ENCODE measurements around the gene WEE1. TPM values are rescaled to one million over a fixed set of nuclear protein-coding genes. Genes with fewer than 3 reads are reported as not detected.
"Not testable (repeated sequence)": the region's sequence is repeated elsewhere in the genome, so short reads cannot be mapped to it uniquely, and the experiment has no call there.

Gene WEE1
- total RNA-seq, 1 experiment from 2014 or later = 74.8 TPM

DNA sequence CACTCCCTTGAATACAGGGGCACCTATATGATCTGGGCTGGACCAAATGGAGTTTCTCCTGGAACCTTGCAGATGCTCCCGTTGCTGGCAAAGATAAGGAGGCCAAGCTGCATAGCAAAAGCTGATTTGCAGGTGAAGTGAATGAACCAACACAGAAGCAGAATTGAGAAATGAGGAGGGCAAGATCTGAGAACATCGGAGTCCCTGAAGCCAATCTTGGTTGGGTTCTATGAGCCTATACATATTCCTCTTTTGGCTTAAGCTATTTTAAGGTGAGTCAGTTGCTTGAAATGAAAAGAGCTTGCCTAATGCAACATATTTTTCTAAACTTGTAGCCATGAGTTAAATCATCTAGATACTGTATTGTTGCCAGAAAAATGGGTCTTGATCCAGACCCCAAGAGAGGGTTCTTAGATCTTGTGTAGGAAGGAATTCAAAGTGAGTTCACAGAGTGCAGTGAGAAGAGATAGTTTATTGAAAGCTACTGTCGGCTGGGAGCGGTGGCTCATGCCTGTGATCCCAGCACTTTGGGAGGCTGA lies 23.5 kb downstream of the WEE1 start:
- no peak for DNase-seq (ENCODE audit: low read depth)

DNA sequence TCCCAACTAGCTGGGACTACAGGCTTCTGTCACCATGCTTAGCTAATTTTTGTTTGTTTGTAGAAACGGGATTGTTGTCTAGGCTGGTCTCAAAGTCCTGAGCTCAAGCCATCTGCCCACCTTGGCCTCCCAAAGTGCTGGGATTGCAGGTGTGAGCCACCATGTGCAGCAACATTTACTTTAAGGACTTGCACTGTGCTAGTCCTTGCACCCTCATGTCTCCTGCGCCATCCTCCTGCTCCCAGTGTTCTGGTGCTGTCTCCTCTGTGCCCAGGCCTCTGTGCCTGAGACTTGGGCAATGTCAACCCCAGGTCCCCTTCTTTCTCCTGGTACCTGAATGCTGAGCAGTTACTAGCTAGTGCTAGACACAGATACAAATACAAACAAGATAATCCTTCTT lies 26.7 kb downstream of the WEE1 start:
- DNase-seq (ENCODE audit: low read depth) = no peak

DNA sequence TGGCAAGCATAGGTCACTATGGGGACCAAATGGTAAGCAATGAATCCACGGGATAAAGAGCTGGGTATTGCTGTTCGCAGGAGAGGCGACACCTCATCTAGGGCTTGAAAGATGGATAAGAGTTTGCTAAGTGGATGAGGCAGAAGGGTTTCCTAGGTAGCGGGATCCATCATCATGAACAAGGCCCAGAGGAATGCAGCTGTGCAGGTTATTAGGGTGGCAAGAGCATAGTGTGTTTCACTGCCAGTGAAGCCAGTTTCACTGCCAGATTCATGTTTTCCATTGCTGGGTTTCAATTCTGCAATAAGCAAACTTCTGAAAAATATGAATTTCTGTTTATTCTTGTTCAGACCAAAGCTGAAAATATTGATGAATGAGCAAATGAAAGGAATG lies 27.2 kb downstream of the WEE1 start:
- peak; percentile 39 for DNase-seq (ENCODE audit: low read depth)

DNA sequence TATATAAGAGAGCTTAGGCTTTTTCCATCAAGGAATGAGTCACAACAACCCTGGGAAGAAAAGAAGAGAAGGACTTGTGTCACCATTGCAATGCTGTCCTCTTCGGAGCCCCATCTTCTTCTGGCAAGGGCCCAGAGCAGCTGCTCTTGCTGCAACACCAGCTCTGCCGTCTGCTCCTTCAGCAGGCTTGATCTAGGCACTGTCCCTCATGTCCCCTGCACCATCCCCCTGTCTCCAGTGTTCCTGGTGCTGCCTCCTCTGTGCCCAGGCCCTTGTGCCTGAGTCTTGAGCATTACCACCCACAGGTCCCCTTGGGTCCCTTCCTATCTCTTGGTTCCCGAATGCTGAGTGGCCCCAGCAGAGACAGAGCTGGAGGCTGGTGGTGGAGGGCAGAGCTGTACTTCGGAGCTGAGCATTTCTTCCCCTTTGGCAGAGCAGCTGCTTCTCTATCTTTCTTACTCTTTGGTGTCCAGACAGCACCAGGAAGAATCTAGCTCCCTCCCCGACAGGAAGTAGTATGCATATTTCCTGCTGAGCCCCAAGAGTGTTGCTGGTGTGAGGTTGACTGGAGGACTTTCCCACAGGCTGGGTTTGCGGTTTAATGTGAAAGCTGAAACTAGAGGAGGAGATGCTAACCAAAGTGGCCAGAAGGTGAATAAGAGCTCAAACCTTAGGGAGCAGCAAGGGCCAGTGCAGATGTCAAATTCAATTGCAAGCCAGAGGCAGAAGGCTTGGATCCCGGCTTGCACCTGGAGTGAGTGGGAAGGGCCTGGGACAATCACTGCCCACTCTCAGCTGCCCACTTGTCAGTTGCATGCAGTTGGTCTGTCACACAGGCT lies 27.8 kb downstream of the WEE1 start:
- DNase-seq (ENCODE audit: low read depth) = peak; percentile 86

DNA sequence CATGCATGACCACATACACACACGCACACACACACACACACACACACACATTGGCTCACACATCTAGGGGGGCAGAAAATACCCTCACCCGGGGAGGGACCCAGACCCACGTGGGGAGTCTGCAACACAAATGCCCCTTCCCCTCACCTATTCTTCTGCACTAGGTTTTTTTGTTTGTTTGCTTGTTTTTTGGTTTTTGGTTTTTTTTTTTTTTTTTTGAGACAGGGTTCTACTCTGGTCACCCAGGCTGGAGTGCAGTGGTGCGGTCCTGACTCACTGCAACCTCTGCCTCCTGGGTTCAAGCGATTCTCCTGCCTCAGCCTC lies 28.4 kb downstream of the WEE1 start:
- DNase-seq (ENCODE audit: low read depth) = no peak

DNA sequence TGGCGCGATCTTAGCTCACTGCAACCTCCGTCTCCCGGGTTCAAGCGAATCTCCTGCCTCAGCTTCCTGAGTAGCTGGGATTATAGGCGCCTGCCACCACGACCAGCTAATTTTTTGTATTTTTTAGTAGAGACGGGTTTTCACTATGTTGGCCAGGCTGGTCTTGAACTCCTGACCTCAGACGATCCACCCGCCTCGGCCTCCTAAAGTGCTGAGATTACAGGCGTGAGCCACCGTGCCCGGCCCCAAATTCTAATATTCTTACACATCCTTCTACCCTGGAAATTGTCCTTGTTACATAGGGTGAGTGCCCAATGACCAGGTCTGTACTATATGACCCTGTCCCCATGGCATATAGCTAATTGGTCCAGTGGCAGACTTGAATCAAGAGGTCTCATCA lies 29.7 kb downstream of the WEE1 start:
- not testable (repeated sequence) for DNase-seq (ENCODE audit: low read depth)

DNA sequence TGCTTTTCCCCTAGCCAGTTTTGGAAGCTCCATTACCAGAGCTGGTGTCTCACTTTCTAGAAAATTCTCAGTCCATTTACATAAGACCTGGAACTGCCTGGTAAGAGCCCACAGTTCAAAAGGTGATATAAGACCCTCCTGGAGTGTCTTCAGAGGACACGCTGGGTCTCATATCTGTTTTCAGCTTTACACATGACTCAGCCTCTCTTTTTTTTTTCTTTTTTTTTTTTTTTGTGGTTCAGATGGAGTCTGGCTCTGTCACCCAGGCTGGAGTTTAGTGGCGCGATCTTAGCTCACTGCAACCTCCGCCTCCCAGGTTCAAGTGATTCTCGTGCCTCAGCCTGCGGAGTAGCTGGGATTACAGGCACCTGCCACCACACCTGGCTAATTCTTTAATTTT lies 30.7 kb downstream of the WEE1 start:
- no peak for DNase-seq (ENCODE audit: low read depth)

DNA sequence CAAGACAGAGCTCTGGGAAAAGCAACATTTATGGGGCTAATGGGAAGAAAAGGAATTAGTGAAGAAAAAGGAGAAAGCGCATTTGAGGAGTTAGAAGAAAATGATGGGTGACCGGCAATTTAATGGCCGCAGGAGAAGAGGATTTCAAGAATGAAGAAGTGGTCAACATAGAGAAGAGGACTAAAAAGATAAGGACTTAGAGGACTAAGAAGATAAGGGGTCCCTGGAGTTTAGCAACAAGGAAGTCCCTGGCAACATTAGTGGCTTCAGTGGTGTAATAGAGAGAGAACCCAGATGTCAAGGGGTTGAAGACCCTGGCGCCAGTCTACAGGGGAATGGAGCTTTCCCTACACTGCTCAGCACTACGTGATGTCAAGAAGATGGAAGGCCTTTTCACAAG lies 32.3 kb downstream of the WEE1 start:
- no peak for DNase-seq (ENCODE audit: low read depth)

DNA sequence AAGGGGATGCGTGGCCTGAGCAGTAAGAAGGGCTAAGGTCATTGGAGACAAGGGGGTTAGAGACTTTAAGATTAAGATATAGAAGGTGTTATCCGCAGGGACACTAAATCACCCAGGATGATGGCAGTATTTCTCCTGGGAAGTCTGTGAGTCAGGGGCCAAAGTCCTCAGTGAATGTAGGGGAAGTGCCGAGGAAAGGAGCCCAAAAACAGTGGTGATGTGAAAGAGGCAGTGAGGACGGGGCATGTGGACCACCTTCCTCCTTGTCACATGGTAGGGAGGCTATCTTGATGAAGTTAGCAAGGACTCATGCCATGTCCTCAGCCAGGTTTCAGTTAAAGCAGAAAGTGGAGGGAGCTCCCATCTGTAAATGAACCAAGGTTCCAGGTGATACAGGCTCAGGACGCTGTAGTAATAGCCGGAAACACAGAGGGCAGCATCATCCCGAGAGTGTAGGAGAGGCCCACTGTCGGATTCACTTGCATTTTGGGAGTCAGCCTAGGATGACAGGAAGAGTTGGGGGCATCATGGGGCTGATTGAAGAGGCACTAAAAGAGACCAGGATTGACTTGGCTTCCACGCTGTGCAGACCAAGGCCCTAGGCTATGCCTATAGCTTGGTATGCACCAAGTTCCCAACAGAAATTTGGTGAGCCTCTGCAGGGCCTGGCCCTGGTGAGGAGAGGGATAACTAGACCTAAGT lies 33.5 kb downstream of the WEE1 start:
- no peak for DNase-seq (ENCODE audit: low read depth)

DNA sequence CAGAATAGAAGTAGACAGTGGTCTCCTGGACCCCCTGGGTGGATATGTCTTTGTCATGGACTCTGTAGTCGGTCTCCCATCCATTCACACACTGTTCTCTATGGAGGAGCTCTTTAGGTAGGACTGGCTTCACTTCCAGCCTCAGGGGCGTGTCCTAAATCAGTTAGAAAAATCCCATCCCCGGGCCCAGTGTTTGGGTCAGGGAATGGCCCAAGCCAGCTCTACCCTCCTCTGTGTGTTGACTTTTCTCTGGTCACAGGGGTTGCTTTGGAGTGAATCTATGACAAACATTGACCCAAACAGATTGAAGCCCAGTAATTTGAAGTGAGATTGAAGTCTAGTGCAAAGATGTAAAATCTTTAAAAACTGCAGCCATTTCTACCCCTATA lies 34.0 kb downstream of the WEE1 start:
- no peak for DNase-seq (ENCODE audit: low read depth)

DNA sequence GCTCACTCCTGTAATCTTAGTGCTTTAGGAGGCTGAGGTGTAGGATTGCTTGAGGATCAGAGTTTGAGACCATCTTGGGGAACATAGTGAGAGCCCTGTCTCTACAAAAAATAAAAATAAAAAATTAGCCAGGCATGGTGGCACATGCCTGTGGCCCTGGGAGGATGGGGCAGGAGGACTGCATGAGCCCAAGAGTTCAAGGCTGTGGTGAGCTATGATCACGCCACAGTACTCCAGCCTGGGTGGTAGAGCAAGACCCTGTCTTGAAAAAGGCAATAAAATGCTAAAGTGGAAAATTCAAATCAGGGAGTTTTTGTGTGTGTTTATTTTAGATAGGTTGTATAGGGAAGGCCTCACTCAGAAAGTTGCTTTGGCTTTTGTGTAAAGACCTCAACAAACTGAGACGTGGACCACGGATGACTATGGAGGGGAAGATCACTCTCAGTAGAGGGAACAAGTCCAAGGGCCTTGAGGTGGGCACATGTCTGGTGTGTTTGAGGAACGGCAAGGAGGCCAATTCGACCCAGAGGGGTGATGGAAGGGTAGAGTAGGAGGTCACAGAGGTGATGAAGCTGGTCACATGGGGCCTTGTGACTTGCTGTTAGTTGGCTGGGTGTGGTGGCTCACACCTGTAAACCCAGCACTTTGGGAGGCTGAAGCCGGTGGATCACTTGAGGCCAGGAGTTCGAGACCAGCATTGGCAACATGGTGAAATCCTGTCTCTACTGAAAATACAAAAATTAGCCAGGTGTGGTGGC lies 35.7 kb downstream of the WEE1 start:
- no peak for DNase-seq (ENCODE audit: low read depth)

DNA sequence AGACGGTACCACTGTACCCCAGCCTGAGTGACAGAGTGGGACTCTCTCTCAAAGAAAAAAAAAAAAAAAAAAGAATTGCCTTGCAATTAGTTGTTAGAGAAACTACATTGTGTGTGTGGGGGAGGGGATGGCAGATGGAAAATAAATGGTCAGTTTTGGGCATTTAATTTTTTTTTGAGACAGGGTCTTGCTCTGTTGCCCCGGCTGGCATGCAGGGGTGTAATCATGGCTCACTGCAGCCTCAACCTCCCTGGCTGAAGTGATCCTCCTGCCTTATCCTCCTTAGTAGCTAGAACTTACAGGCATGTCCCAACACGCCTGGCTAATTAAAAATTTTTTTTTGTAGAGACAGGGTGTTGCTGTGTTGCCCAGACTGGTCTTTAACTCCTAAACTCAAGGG lies 36.4 kb downstream of the WEE1 start:
- DNase-seq (ENCODE audit: low read depth) = no peak

DNA sequence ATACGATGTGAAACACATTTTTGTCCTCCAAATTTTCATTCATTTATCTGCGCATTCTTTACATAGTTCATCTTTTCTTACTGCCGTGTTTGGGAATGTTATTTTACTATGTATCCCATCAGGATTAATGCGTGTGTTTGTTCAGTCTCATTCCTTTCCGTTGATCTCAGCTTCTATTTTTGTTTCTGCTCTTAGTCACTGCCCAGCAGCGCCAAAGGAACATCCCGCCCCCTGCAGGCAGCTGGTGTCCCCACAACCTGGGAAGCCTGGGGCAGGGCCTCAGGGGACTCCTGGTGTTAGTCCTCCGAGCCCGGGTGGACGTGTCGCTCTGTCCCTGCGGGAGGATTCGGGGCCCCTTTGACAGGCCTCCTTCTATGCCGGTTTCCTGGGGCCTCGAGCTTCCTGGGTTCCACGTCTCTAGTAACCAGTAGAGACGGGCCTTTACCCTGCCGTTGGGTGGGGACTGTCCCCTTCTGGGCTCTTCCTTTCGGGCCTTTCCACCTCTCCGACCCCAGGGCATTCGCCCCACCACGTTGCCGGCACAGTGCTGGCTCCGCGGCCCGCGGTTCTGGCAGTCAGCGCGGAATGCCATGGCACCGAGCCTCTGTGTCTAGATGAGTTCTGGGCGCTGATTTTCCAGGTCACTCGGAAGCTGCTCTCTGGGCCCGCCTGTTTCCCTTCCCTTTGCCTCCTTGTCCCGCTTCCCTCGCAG lies 39.8 kb downstream of the WEE1 start:
- peak; percentile 97 for DNase-seq (ENCODE audit: low read depth)

DNA sequence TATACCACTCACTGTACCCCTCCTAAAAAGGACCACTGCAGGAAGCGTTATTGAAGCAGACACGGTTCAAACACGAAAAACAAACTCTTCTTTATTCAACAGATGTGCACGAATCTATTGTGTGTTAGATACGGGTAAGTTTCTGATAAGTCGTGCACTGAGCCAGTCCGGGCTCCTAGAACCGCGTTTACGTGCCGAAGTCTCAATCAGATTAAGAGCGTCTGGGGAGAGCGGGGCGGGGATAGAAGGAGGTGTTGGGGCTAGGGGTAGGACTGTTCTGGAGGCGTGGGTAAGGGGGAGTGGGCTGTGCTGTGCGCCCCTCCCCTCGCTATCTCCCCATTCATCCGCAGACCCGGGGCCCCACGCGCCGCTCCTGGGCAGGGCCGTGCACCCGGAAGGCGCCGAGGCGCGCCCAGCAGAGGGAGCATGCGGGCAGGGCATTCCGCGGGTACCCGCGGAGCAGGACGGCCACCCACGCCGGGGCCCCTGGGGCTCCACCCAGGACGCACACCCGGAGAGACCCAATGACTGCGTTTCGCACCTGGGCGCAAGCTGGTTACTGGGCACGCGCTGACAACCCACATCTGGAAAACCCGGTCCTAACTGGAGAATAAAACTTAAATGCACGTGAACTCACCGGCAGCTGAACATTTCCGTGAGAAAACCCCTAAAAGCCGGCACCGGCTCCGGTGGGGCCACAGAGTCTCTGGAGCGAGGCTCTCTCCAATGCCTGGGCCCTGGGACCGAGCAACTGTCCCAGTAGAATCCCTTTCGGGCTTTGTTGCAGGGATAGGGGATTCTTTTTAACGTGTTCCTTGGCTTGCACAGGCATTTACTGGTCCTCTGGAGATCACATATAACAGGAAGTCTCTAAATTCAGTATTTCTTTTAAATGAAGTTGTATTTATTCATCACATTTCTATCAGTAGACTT lies 40.6 kb downstream of the WEE1 start:
- DNase-seq (ENCODE audit: low read depth) = peak; percentile 79

DNA sequence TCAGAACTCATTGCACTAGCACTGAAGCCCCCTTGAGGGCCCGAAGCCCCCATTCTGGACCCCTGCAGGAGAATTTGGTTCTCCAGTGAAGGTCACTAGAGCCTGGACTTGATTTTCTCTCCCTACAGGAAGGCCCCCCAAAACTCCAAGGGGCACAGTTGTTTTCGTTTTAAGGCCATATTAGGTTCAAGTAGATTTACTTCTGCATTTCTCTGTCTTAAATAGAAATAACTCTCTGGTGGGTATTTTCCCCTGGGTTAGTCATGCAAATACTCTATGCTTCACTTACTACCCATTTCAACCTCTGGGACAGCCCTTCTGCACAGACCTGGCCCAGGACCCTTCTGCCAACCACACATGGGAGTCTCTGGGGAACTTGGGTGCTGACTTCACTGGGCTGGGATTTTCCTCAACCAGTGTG lies 41.6 kb downstream of the WEE1 start:
- no peak for DNase-seq (ENCODE audit: low read depth)

DNA sequence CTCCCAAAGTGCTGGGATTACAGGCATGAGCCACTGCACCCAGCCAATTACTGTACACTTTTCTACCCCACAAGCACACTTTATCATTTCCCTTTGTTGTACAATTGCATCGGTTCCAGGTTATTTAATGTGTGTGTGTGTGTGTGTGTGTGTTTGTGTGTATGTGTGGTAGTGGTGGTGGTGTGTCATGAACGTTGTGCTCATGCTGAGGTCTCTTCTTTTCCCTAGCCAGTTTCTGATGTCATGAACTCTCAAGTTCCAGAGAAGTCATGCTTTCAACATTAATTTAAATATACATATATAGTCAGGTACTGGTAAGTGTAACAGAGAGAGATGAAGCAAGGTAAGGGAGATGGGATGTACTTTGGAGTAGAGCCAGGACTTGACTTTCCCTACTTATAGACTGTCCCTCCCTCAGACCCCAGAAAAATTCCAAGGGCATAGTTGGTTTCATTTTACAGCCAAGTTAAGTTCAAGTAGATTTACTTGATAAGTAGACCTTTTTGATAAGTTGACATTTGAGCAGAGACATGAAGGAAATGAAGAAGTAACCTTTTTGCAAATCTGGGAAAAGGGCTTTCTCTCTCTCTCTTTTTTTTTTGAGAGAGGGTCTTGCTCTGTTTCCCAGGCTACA lies 42.7 kb downstream of the WEE1 start:
- DNase-seq (ENCODE audit: low read depth) = no peak

DNA sequence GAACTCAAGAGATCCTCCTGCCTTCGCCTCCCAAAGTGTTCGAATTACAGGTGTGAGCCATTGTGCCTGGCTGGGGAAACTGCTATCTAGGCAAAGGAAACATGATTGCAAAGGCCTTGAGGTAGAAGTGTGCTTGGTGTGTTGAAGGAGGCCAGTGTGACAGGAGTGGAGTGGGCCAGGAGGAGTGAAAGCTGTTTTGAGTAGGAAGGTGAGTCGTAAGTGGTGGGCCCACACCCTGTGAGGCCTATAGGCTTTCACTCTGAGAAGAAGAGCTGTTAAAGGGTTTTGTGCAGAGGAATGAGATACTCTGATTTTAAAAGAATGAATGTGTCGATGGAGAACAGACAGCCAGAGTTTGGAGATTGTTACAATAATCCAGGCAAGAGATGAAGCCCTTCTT lies 43.4 kb downstream of the WEE1 start:
- no peak for DNase-seq (ENCODE audit: low read depth)

DNA sequence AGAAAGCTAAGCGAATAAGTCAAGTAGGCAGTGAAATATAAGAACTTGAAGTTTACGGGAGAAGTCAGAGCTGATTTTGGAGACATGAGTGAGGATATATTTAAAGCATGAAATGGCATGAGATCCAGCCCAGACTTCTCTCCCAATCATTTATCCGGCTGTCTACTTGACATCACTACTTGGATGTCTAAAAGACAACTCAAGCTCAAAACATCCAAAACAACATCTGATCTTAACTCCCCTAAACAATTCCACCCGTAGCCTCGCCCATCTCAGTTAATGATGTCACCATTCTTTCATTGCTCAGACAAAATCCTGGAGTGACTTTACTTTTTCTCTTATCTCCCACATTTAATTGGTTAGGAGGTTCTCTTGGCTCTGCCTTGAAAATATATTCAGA lies 44.5 kb downstream of the WEE1 start:
- peak; percentile 41 for DNase-seq (ENCODE audit: low read depth)

DNA sequence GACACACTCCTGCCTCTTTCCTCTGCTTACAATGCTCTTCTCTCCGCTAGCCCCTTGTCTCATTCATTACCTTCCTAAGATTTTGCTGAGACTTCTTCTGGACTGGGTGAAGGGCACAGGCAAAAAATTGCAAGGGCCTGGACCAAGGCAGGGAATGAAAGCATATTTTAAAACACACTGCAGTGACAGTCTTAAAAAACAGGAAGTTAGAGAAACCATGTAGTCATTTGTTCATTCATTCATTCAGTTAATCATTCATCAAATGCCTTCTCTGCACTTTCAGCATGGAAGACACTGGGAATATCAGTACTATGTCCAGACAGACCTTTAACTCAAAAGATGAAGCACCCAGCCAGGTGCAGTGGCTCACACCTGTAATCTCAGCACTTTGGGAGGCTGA lies 45.5 kb downstream of the WEE1 start:
- no peak for DNase-seq (ENCODE audit: low read depth)

DNA sequence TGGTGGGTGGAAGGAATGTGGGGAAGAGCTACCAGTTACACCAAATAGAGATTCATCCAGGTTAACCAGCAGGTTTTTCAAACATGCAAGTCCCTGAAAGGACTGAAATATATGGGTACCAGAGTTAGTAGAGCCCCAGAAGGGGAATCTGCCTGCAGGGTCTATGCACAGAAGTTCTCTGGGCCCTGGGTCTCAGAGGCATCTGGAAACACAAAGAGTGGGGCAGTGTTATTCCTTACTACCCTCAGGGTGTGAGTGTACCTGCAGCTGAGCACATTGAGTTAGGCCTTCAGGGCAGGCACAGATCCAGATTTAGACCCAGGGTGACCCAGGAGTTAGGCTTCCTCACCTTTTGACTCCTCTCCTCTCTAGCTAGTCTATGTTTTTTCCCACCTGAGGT lies 46.5 kb downstream of the WEE1 start:
- DNase-seq (ENCODE audit: low read depth) = no peak

Data from M059J (cell line).